GM04504 (cell line): ENCODE data around the gene CFAP53.
A peak's percentile ranks its signal among the peaks of the same experiment; 100 is the strongest.
"Not testable (repeated sequence)": the region's sequence is repeated elsewhere in the genome, so short reads cannot be mapped to it uniquely, and the experiment has no call there.

ENCODE experiments used
- DNase-seq: peaks from one replicate; pipeline ENCODE4 v3.0.0-alpha.2; 2012; ENCODE audit warnings: low read depth

Gene CFAP53, protein sequence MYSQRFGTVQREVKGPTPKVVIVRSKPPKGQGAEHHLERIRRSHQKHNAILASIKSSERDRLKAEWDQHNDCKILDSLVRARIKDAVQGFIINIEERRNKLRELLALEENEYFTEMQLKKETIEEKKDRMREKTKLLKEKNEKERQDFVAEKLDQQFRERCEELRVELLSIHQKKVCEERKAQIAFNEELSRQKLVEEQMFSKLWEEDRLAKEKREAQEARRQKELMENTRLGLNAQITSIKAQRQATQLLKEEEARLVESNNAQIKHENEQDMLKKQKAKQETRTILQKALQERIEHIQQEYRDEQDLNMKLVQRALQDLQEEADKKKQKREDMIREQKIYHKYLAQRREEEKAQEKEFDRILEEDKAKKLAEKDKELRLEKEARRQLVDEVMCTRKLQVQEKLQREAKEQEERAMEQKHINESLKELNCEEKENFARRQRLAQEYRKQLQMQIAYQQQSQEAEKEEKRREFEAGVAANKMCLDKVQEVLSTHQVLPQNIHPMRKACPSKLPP

DNA sequence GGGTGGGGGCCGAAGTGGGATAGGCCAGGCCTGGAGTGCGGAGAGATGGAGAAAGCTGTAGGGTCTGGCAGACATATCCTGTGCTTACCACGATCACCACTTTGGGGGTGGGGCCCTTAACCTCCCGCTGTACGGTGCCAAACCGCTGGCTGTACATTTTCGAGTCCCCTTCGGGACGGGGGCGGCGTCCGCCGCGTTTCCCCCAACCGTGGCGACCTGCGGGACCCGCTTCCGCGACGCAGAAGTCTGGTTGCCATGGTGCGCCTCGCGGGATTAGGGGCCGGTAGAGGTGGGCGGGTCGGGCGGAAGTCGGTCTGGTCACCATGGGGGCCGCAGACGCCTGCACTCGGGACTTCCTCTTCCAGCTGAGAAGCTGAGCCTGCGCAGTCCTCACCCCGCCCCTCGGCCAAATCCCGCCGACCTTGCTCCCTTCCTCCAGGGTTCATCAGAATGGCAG is at the start of gene CFAP53:
Gene CFAP53 (minus strand): TSS at position 248 of the 457 bp plus-strand sequence. CDS start 91 bp downstream, at position 157.
- DNase-seq: peak; percentile 66

DNA sequence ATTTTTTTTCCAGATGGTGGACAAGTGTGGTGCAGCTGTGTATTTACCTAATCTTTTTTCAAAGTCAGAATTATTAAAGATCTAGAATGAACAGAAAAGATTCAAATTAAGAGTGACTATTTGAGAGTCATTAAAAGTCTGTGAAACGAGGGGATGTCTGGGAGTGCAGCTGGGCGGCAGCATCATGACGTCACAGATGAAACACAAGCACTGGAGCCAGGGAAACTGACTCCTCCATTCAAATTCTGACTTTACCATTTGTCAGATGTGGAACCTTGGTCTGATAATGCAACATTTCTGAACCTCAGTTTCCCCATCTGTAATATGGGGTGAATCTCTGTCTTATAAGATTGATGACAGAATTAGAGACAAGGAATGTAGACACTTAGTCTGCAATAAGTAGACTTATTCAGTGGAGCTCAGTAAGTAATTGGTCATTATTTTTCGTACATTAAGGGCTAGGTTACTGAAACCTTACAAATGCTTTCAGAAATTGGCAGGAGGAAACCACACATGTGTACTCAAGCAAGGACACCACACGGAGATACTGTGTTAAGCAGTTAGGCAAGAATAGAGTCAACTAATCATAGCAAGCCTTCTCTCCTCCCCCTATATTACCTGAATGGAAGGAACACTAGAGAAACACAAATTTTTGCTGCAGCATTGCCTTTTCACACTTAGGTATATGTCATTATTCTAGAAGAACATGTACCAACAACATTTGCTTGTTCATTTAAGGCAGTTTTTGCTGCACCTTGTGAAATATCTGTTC is 49.0 kb upstream of the CFAP53 start:
- no peak for DNase-seq

DNA sequence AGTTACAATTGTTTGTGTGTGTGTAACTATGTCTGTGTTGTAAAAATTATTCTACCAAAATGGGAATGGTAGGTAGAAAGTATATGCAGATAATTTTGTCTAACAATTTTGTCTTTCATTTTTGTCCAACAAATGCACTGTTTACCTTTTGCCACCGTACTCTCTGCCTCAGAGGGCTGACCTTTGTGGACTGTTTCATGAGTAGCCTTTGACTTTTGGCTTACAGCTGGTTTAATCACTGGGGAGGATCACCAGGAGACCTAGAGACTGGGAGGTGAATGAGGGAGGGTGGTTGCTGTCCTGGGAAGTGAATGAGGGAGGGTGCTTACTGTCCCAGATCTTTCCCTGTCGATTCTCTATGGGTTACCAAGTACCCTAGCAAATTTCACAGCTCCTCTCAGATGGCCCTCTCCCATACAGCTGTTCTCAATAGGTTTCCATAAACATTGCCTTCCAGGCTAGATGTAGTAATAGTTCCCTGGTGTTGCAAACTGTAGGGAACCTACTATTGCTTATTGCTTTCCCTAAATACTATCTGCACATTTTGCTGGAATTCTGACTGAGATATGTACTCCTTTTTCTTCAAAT is 47.7 kb upstream of the CFAP53 start:
- DNase-seq: no peak

DNA sequence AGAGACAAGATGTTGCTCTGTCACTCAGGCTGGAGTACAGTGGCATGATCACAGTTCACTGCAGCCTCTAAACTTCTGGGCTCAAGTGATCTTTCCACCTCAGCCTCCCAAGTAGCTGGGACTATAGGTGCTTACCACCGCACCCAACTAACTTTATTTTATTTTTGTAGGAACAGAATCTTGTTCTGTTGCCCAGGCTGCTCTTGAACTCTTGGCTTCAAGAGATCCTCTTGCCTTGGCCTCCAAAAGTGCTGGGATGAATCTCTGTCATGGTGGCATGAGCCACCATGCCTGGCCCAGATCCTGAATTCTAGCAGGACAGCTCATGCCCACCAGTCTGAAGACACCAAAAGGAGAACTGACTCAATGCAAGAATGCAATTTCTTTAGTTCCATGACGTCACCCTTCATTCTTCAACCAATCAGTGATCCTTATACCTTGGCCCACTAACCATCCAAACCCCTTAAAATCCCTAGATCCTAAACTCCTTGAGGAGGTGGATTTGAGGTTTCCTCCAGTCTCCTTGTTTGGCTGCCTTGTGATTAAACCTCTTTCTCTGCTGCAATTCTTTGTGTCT is 46.8 kb upstream of the CFAP53 start:
- DNase-seq: no peak

DNA sequence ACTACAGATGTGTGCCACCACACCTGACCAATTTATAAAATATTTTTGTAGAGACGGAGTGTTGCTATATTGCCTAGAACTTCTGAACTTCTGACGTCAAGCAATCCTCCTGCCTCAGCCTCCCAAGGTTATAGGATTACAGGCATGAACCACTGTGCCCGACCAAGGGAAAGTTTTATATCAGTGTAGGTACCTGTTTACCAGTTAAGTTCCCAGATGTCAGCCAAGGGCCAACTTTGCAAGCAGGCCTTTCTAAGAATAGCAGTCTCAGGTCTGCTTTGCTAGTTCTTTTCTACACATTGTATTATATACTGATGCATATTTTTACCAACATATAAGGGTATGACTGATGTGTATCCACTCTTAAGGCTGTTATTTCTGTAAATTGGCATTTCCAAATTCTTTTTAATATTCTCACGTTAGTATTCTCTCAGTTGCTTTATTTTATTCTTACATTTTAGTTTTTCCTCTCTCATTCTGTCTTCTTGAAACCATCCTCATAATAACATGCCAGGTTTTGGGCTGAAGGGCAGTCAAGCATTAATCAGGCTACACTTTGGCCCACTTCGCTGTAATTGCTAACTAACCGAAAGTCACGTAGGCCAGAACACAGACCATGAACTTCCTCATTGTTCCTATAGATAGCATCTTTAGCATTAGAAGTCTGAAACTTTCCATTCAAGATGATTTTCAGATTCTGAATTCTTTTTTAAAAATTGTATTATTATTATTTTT is 46.2 kb upstream of the CFAP53 start:
- no peak for DNase-seq

DNA sequence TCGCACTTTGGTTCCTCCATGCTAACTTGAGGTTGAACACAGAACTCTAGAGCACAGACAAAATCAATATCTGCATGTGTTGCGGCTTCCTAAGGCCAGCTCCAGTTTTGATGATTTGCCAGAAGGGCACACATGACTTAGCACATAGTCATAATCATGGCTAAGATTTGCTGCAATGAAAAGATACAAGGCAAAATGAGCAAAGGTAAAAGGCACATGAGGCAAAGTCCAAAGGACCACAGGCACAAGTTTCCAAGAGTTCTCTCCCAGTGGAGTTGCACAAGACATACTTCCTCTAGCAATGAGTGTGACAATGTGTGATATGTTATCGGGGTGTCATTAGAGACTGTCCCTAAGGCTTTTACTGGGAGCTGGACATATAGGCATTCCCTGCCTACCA is 45.4 kb upstream of the CFAP53 start:
- DNase-seq: no peak

DNA sequence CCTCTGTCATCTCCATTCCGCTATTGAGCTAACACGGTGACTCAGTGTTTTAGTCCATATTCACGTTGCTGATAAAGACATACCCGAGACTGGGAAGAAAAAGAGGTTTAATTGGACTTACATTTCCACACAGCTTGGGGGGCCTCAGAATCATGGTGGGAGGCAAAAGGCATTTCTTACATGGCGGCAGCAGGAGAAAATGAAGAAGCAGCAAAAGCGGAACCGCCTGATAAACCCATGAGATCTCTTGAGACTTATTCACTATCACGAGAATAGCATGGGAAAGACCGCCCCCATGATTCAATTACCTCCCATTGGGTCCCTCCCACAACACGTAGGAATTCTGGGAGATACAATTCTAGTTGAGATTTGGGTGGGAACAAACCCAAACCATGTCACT is 43.8 kb upstream of the CFAP53 start:
- no peak for DNase-seq

DNA sequence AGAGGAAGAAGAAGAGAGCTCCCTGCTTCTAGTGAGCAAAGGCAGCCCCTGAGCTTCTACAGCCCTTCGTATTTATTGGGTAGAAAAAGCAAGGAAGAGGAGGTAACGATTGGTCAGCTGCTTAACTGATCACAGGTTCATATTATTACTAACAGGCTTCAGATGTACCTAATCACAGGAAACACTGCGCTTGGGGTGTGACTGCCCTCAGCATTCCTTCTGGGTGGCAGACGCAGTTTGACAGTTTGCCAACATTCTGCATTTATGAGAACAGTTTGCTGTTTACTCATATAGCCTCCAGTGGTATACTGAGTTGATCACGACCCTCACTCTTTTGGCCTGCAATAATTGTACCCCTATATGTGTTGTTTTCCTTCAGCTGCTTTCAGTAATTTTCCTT is 42.6 kb upstream of the CFAP53 start:
- DNase-seq: not testable (repeated sequence)

DNA sequence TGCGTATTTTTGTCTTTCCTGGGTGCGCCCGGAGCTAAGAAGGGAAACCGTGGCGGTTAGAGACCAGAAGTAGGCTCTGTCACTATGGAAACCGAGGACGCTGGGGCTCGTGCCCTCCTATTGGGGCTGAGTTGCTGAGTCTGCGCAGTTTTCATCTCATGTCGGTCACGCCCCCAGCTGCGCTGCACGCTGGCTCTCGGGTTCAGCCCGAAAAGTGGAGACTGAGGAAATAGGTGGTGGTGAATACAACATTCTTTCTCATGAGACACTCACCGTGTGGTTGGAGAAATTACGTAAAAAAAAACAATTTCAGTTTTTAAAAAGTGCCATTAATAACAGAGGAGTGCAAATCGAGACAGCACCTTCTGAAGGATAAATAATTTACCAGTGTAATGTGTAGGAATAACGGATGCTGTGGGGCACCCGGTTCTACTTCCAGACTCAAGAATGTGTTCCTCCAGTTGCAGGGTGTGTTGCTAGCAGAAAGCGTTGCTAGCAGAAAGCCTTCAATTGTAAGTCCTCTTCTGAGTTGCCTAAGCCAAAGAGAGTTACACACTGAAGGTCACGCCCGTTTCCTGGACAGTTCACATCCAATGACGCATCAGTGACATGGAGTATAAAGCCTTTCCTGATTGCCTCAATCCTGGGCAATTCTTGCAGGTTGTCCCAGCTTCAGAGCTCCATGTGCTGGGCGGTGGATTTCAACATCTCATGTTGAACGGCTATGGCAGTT is 41.6 kb upstream of the CFAP53 start:
- peak; percentile 75 for DNase-seq

DNA sequence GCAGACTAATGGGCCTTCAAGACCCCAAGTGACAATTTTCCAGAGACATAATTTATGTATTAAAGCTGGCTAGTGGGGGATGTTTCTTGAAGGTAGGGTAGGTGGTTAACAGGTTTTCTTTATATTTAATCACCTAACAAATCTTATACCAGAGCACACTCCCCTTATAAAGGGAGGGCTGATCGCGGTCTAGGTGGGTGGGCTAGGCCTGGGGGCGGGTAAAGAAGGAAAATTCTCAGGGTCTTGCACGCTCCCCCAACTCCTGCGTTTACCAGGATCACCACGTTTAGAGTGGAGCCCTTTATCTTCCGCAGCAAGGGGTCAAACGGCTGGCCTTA is 41.1 kb upstream of the CFAP53 start:
- DNase-seq: no peak

DNA sequence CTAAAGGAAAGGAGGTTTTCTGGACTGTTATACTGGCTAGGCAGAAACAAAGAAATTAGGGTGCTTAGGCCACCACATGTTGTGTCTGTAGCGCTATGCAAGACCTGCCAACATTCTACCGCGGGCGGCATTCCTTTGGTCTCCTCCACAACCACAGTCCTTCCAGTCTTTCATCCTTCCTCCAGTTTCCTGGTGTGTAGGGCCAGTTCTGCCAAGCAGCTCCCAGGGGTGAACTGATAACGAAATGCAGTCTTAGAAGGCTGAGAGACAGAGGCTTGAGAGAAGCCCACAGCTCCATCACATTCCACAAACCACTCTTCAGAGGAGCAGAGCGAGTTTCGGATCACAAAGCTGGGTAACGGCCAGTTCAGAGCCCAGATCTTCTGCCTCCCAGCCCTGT is 40.6 kb upstream of the CFAP53 start:
- no peak for DNase-seq

DNA sequence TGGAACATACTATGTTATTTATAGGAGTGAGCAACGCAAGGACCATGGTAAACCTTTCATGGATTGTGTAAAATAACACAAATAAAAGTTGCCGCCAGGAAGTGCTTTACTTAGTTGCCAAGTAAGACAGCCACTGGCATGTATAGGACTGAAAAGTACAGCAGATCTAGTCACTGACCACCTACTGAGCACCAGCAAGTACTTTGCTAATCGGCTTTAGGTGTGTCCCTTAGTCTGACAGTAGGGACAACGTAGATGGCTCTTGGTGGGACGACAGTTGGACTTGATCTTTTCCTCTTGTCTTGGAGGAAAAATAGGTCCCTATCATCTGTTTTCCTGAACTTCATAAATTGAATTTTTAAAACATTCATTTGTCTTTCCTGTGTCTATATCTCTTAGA is 34.8 kb upstream of the CFAP53 start:
- no peak for DNase-seq

DNA sequence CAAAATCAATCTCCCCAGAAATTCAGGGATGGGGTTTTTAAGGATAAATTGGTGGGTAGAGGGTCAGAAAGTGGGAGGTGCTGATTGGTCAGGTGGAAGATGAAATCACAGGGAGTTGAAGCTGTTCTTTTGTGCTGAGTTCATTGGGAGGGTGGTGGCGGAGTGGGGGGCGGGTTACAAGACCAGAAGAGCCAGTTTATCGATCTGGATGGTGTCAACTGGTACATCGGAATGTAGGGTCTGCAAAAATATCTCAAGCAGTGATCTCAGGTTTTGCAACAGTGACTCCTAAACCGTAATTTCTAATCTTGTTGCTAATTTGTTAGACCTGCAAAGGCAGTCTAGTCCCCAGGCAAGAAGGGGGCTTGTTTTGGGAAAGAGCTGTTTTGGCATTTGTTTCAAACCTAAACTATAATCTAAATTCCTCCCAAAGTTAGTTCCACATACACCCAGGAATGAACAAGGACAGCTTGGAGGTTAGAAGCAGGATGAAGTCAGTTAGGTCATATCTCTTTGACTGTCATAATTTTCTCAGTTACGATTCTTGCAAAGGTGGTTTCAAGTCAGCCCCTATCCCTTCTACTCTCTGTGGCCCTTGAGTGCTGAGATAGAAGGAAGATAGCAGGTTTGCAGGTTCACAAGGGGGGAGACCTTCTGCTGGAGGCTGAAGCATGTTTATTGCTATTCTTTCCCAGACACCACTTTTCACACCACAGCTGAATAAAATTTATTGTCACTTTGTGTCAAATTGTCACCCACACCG is 33.5 kb upstream of the CFAP53 start:
- DNase-seq: no peak

DNA sequence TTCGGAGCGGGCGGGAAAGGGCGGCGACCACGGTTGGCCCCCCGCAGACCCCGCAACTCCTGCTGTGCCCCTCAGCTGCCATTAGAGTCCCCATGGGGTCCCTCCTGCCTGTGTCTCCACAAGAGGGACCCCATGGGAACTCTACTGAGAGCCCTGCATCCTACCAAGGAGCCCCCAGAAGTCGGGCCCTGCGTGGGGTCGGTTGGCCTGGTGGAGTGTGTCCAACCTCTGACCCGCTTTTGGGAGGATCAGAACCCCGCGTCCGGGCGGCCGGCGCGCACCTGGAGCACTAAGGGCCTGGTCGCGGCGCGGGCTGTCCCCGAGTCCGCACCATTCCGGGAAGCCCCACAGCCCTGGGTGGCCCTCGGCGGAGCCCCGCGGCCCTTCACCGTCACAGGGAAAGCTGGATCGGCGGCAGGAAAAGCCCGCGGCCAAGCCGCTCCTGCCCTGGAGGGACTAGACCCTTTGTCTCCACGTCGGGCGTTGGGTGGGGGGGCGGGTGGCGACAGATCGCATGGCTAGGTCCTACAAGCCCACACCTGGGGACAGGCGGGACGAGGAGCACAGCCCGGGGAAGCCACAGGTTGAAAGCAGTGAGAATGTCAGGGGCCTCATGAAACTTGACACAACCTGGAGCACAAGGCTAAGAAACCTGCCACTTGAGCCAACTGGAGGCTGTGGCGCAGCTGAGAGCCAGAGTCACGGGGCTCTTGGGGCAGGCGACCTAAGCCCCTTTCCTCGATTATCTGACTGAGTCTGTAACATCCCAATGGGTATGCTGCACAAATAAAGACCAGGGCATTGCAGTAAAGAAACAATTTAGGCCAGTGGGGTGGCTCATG is 32.4 kb upstream of the CFAP53 start:
- DNase-seq: no peak

DNA sequence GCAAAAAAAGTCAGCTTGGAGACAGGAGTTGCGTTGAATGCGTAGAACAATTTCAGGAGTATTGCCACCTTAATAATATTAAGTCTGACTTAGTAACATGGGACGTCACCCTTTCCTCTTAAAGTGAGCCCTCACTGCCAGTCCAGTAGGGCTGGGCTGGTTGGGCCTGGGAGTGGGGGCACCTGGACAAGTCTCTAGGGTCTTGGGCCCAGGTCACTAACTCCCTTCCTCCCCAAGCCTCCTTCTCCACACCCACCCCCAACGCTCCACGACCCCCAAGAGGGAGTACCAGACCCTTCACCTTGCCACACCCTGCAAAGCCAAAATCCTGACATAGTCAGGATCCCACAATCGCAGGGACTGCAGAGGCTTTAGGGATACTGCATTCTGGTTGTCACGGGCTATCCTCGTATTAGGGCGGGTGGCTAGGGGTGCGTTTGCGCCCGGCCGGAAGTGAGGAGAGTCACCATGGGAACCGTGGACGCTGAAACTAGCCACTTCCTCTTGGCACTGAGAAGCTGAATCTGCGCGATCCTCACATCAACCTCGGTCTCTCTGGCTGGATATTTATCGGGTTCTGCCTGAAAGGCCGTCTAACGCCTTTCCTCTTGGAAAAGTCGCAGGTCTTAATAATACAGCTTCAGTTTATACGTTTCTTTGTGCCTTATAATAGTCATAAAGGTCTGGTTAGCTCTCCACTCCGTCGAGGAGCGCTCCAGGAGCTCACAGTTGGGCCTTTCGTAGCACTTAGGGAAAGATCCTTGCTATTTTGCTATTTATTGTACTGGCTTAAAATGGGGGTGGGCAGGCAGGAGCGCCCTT is 31.5 kb upstream of the CFAP53 start:
- peak; percentile 29 for DNase-seq

DNA sequence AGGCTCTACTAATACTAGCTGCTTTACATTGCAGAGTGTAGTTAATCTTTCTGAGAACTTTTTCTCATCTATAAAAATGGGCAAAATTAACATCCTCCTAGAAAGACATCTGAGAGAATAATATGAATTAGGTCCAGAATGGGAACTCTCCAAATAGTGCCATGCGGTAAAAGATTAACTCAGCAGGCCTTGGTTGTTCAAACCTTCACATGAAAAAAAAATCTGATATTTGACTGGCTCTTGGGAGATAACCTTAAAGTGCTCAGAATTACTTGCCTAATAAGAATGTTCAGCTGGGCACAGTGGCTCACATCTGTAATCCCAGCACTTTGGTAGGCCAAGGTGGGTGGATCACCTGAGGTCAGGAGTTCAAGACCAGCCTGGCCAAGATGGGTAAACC is 26.7 kb upstream of the CFAP53 start:
- DNase-seq: no peak

DNA sequence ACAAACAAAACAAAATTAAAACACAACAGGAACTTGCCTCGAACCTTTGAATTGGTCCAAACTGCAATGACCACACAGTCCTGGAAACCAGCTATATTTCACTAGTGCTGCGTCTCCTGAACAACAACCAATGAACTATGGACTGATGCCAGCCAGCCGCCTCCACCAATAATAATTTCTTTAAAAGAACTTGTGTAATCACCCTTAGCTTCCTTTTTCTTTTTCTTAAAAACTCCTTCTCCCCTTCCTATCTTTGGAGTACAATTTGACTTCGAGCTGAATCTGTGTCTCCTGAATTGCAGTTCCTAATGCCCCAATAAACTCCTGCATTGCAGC is 22.8 kb upstream of the CFAP53 start:
- no peak for DNase-seq

DNA sequence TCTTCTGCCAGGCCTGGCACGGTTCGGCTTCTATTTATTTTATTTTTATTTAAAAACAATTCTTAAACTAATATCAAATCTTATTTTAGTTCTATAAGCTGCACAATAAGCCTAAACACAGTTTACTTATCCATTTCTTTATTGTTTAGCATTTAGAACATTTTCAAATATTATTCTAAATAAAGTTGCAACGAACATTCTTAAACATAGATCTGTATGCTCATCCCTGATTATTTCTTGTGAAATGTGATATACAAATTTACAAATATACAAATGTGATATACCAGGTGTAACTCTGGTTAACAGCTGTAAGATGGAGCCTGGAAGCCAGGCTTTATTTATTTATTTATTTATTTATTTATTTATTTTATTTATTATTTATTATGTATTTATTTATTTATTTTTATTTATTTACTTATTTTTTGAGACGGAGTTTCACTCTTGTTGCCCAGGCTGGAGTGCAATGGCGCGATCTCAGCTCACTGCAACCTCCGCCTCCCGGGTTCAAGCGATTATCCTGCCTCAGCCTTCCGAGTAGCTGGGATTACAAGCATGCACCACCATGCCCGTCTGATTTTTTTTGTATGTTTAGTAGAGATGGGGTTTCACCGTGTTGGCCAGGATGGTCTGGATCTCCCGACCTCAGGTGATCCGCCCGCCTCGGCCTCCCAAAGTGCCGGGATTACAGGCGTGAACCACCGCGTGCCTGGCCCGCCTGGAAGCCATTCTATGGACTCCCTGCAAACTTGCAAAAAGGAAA is 22.2 kb upstream of the CFAP53 start:
- not testable (repeated sequence) for DNase-seq
